Neural crest cell (in vitro differentiated cells): ENCODE data around the gene CLEC17A. TPM values are rescaled to one million over a fixed set of nuclear protein-coding genes. Genes with fewer than 3 reads are reported as not detected.

ENCODE experiments used
- DNase-seq: peaks from one replicate; pipeline ENCODE4 v3.0.0; 2021; ENCODE audit warnings: low read depth, mixed read lengths, low spot score
- H3K27ac Mint-ChIP-seq: one replicate; pipeline ENCODE4 v1.8.0; 2021; ENCODE audit warnings: mild to moderate bottlenecking, mixed read lengths; ENCODE audit not compliant: unreplicated experiment
- H3K27me3 Mint-ChIP-seq: 2 replicates; pipeline ENCODE4 v1.8.0; 2021; ENCODE audit warnings: low read depth, mild to moderate bottlenecking, mixed read lengths
- H3K36me3 Mint-ChIP-seq: 2 replicates; pipeline ENCODE4 v1.8.0; 2021; ENCODE audit warnings: low read depth, mild to moderate bottlenecking, mixed read lengths
- H3K4me1 Mint-ChIP-seq: 2 replicates; pipeline ENCODE4 v1.8.0; 2021; ENCODE audit warnings: mixed read lengths
- H3K4me3 Mint-ChIP-seq: one replicate; pipeline ENCODE4 v1.8.0; 2021; ENCODE audit warnings: mild to moderate bottlenecking, mixed read lengths
- H3K9me3 Mint-ChIP-seq: 2 replicates; pipeline ENCODE4 v1.8.0; 2021; ENCODE audit warnings: mixed read lengths
- CTCF ChIP-seq: fragments of 200-600 bp; sonication (generic); conservative IDR thresholded peaks from 2 replicates; pipeline ENCODE4 v1.5.0; 2021; ENCODE audit warnings: antibody characterized with exemption, mild to moderate bottlenecking
- total RNA-seq: library from RNA; stranded (reverse); gene quantifications from 2 replicates; pipeline ENCODE4 v1.2.1, GENCODE V29; 2021

Gene CLEC17A
- total RNA-seq, 1 donor from 2014 or later: not detected

GRCh38 chr19:14639536-14640277, 56.8 kb downstream of the CLEC17A start:
- Mint-ChIP-seq H3K4me3 (no peak overlapping the region), H3K27me3 (peaks cover 54% of the 10 kb centered on the region), H3K36me3 (no peaks in the 10 kb centered on the region), H3K4me1 (no peaks in the 10 kb centered on the region), H3K9me3 (peaks cover 6% of the 10 kb centered on the region), H3K27ac (no peak overlapping the region)
- no peak for TF ChIP-seq CTCF
- no peak for DNase-seq

- Mint-ChIP-seq H3K4me3 (no peak overlapping the region), H3K27me3 (peaks cover 50% of the 10 kb centered on the region), H3K4me1 (no peaks in the 10 kb centered on the region), H3K27ac (no peak overlapping the region), H3K36me3 (no peaks in the 10 kb centered on the region), H3K9me3 (no peaks in the 10 kb centered on the region)
- DNase-seq: no peak
- no peak for TF ChIP-seq CTCF
Measured at GRCh38 chr19:14648506-14648905, 65.6 kb downstream of the CLEC17A start.

GRCh38 chr19:14649020-14649419, 66.1 kb downstream of the CLEC17A start:
- Mint-ChIP-seq H3K9me3 (no peaks in the 10 kb centered on the region), H3K36me3 (no peaks in the 10 kb centered on the region), H3K27ac (no peak overlapping the region), H3K4me3 (no peak overlapping the region), H3K27me3 (peaks cover 55% of the 10 kb centered on the region), H3K4me1 (no peaks in the 10 kb centered on the region)
- DNase-seq: no peak
- no peak for TF ChIP-seq CTCF

GRCh38 chr19:14650161-14650560, 67.3 kb downstream of the CLEC17A start:
- no peaks in the 10 kb centered on the region for H3K4me1 Mint-ChIP-seq
- no peak overlapping the region for H3K27ac Mint-ChIP-seq
- H3K9me3 Mint-ChIP-seq: no peaks in the 10 kb centered on the region
- no peak for DNase-seq
- TF ChIP-seq CTCF: no peak
- H3K36me3 Mint-ChIP-seq: no peaks in the 10 kb centered on the region
- H3K4me3 Mint-ChIP-seq: no peak overlapping the region
- peaks cover 61% of the 10 kb centered on the region for H3K27me3 Mint-ChIP-seq

- H3K9me3 Mint-ChIP-seq: no peaks in the 10 kb centered on the region
Measured at GRCh38 chr19:14654786-14655560, 72.1 kb downstream of the CLEC17A start.

More at GRCh38 chr19:14654786-14655560, 72.1 kb downstream of the CLEC17A start:
- no peak overlapping the region for H3K27ac Mint-ChIP-seq
- no peak for TF ChIP-seq CTCF
- no peaks in the 10 kb centered on the region for H3K36me3 Mint-ChIP-seq
- no peak overlapping the region for H3K4me3 Mint-ChIP-seq
- DNase-seq: no peak
- H3K4me1 Mint-ChIP-seq: no peaks in the 10 kb centered on the region
- H3K27me3 Mint-ChIP-seq: peaks cover 70% of the 10 kb centered on the region
